ENCODE results near the gene GANAB.
A peak's percentile ranks its signal among the peaks of the same experiment; 100 is the strongest.
"Not testable (repeated sequence)": the region's sequence is repeated elsewhere in the genome, so short reads cannot be mapped to it uniquely, and the experiment has no call there.

GANAB gene

GRCh38 chr11:62600367-62601121 lies 45.9 kb downstream of the GANAB start:
- DNase-seq = no peak

- DNase-seq = no peak
Observed at GRCh38 chr11:62599901-62600300, 46.5 kb downstream of the GANAB start.

GRCh38 chr11:62599069-62599696 lies 47.2 kb downstream of the GANAB start:
- DNase-seq = peak; percentile 97

GRCh38 chr11:62595124-62595523 lies 51.3 kb downstream of the GANAB start:
- no peak for DNase-seq

- DNase-seq = peak; percentile 83
Observed at GRCh38 chr11:62593434-62594044, 52.9 kb downstream of the GANAB start.

GRCh38 chr11:62592989-62593421 lies 53.4 kb downstream of the GANAB start:
- DNase-seq = no peak

- DNase-seq = no peak
Observed at GRCh38 chr11:62592146-62592815, 54.1 kb downstream of the GANAB start.

GRCh38 chr11:62591448-62592145 lies 54.8 kb downstream of the GANAB start, which contains the start of gene TUT1:
TSS of gene TUT1 (minus strand) at chr11:62591523. CDS start at chr11:62591485, 38 bp downstream.
- peak; percentile 99 for DNase-seq

- no peak for DNase-seq
Observed at GRCh38 chr11:62588966-62589637, 57.3 kb downstream of the GANAB start.

GRCh38 chr11:62585356-62585755 lies 61.1 kb downstream of the GANAB start:
- DNase-seq = not testable (repeated sequence)

- not testable (repeated sequence) for DNase-seq
Observed at GRCh38 chr11:62581735-62582134, 64.7 kb downstream of the GANAB start.

GRCh38 chr11:62580959-62581715 lies 65.3 kb downstream of the GANAB start:
- DNase-seq = no peak

- DNase-seq = no peak
Observed at GRCh38 chr11:62579252-62579651, 67.2 kb downstream of the GANAB start.

- DNase-seq = no peak
Observed at GRCh38 chr11:62578541-62578940, 67.9 kb downstream of the GANAB start.

GRCh38 chr11:62577046-62577714 lies 69.2 kb downstream of the GANAB start:
- DNase-seq = peak; percentile 91

- no peak for DNase-seq
Observed at GRCh38 chr11:62575837-62576236, 70.6 kb downstream of the GANAB start.

GRCh38 chr11:62575156-62575555 lies 71.3 kb downstream of the GANAB start:
- no peak for DNase-seq
